ENCODE data around the gene DTWD2.

DTWD2 gene

DNA sequence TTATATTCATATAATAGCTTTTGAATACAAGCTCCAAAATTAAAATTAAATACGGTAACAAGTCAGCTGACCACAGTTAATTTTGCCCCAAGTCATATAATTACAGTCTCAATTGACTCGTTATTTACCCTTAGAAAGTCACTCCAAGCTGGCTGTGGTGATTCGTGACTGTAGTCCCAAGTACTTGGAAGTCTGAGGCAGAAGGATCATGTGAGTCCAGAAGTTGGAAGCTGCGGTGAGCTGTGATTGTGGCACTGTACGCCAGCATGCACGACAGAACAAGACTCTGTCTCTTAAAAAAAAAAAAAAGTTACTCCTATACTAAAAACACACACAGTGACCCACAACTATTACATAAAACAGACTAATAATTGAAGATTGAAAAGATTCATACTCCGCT, 31.6 kb upstream of the DTWD2 start:
- ChIA-PET CTCF (interaction anchor here (1.0 kb wide), 1 partner anchor 32 kb away, joined by 4 read pairs; no protein-coding TSS in a partner anchor), POLR2A (no interaction called here)
- DNase-seq (ENCODE audit: extremely low spot score), result no peak

DNA sequence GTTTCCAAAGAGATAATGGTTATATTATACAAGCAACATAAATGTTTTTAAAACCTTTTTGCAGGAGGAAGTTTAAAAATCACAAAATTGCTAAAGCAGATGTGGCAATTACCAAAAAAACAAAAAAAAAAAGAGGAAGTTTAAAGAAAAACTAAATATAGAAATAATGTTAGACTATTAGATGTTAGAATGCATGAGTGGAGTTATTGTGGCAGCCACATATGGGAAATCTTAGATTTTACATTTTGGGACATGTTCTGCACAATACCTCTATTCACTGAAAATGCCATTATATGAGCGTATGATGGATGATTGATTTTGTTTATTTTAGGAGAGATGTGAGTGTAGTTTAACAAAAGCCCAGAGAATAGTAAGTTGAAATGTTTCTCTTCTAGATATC, 31.2 kb upstream of the DTWD2 start:
- DNase-seq (ENCODE audit: extremely low spot score), result no peak
- TF ChIP-seq PKNOX1 (IDR thresholded peaks at IDR 0.05), result no peak
- no peak for TF ChIP-seq SUZ12 (IDR thresholded peaks at IDR 0.05)
- TF ChIP-seq NFRKB (IDR thresholded peaks at IDR 0.05), result no peak
- TF ChIP-seq CTBP1 (IDR thresholded peaks at IDR 0.05; ENCODE audit: borderline replicate concordance), result no peak
- TF ChIP-seq FOXK2 (IDR thresholded peaks at IDR 0.05), result no peak
- no peak for TF ChIP-seq SP1 (IDR thresholded peaks at IDR 0.05)
- no peak for TF ChIP-seq FOXM1 (IDR thresholded peaks at IDR 0.05; ENCODE audit: borderline replicate concordance)
- TF ChIP-seq ARNT (IDR thresholded peaks at IDR 0.05), result no peak
- TF ChIP-seq L3MBTL2 (conservative IDR thresholded peaks at IDR 0.05), result no peak

More for the DNA sequence above, 31.6 kb upstream of the DTWD2 start:
- TF ChIP-seq BHLHE40 (IDR thresholded peaks at IDR 0.05; ENCODE audit: borderline replicate concordance), result no peak

DNA sequence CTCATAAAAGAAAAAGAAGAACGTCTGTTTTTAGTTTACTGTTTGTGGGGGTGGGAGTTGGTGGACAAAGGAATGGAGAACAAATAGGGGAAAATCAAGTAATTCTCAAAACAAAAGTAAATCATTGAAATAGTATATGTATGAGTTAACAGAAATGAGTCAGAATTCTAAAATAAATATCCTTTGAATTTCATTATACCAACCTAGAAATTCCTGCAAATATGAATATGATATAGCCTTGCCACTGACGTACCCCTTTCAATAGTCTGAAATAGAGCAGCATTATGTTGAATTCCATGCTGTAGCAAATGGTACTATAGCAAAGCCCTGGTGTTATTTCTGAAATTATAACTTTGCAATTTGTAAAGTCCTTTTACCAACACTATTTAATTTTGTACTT, 29.6 kb upstream of the DTWD2 start:
- DNase-seq (ENCODE audit: extremely low spot score), result no peak
- CTCF ChIA-PET, result no interaction called here
- POLR2A ChIA-PET, result no interaction called here
- TF ChIP-seq L3MBTL2 (conservative IDR thresholded peaks at IDR 0.05), result no peak

More for the DNA sequence above, 31.2 kb upstream of the DTWD2 start:
- ChIA-PET POLR2A (no interaction called here), CTCF (no interaction called here)

- TF ChIP-seq ZNF384 (IDR thresholded peaks at IDR 0.05) (no peak), ARNT (IDR thresholded peaks at IDR 0.05) (no peak), CTBP1 (IDR thresholded peaks at IDR 0.05; ENCODE audit: borderline replicate concordance) (no peak), TARDBP (IDR thresholded peaks at IDR 0.05) (no peak), PKNOX1 (IDR thresholded peaks at IDR 0.05) (no peak), L3MBTL2 (conservative IDR thresholded peaks at IDR 0.05) (no peak), ELF4 (IDR thresholded peaks at IDR 0.05) (no peak)
- ChIA-PET CTCF (no interaction called here), POLR2A (no interaction called here)
- no peak for DNase-seq (ENCODE audit: extremely low spot score)
Measured at GRCh38 chr5:119016125-119016774, 27.9 kb upstream of the DTWD2 start.

GRCh38 chr5:119011186-119011585, 22.8 kb upstream of the DTWD2 start:
- ChIA-PET CTCF (no interaction called here), POLR2A (interaction anchor here (1.2 kb wide), 1 partner anchor 23 kb away, joined by 3 read pairs; the partner anchor contains the start of gene DTWD2)
- no peak for DNase-seq (ENCODE audit: extremely low spot score)
- TF ChIP-seq ZNF384 (IDR thresholded peaks at IDR 0.05) (no peak), LEF1 (IDR thresholded peaks at IDR 0.05; ENCODE audit: borderline replicate concordance) (no peak), NFRKB (IDR thresholded peaks at IDR 0.05) (no peak), ARNT (IDR thresholded peaks at IDR 0.05) (no peak), ELF4 (IDR thresholded peaks at IDR 0.05) (no peak), HDGF (IDR thresholded peaks at IDR 0.05; ENCODE audit: borderline replicate concordance) (no peak), SP1 (IDR thresholded peaks at IDR 0.05) (no peak), BHLHE40 (IDR thresholded peaks at IDR 0.05; ENCODE audit: borderline replicate concordance) (no peak), TARDBP (IDR thresholded peaks at IDR 0.05) (no peak), CTBP1 (IDR thresholded peaks at IDR 0.05; ENCODE audit: borderline replicate concordance) (no peak)

- TF ChIP-seq SP1 (IDR thresholded peaks at IDR 0.05), result no peak
- TF ChIP-seq NFRKB (IDR thresholded peaks at IDR 0.05), result no peak
- TF ChIP-seq HDGF (IDR thresholded peaks at IDR 0.05; ENCODE audit: borderline replicate concordance), result no peak
- TF ChIP-seq FOXK2 (IDR thresholded peaks at IDR 0.05), result no peak
- TF ChIP-seq FOXM1 (IDR thresholded peaks at IDR 0.05; ENCODE audit: borderline replicate concordance), result no peak
- no peak for TF ChIP-seq ELF4 (IDR thresholded peaks at IDR 0.05)
- no peak for TF ChIP-seq ARNT (IDR thresholded peaks at IDR 0.05)
- TF ChIP-seq ZNF384 (IDR thresholded peaks at IDR 0.05), result no peak
- TF ChIP-seq BHLHE40 (IDR thresholded peaks at IDR 0.05; ENCODE audit: borderline replicate concordance), result no peak
- no peak for TF ChIP-seq SUZ12 (IDR thresholded peaks at IDR 0.05)
- TF ChIP-seq FOXA1 (IDR thresholded peaks at IDR 0.05), result no peak
- TF ChIP-seq L3MBTL2 (conservative IDR thresholded peaks at IDR 0.05), result no peak
- no peak for TF ChIP-seq PKNOX1 (IDR thresholded peaks at IDR 0.05)
- TF ChIP-seq LEF1 (IDR thresholded peaks at IDR 0.05; ENCODE audit: borderline replicate concordance), result no peak
- no peak for TF ChIP-seq CTBP1 (IDR thresholded peaks at IDR 0.05; ENCODE audit: borderline replicate concordance)
- TF ChIP-seq TARDBP (IDR thresholded peaks at IDR 0.05), result no peak
- CTCF ChIA-PET, result no interaction called here
- no peak for DNase-seq (ENCODE audit: extremely low spot score)
- POLR2A ChIA-PET, result no interaction called here
Measured at GRCh38 chr5:119010206-119010605, 21.9 kb upstream of the DTWD2 start.

DNA sequence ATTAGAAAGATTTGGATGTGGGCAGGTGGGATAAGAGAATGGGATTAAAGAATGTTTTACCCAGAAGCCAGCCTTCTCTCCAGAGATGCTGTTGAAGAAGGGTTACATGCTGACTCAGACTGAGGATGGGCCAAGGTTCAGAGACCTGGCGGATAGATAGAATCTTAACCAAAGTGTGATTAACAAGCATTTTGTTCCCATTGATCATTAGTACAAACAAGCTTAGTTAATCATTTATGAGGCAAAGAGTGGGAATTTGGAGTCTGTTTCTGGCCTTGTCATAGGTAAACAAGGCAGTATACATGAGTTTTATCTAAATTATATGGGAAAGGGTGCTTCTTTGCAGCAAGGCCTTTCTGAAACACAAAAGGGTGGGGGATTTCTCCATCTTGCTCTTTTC, 20.8 kb upstream of the DTWD2 start:
- ChIA-PET CTCF (no interaction called here), POLR2A (no interaction called here)
- no peak for TF ChIP-seq ARNT (IDR thresholded peaks at IDR 0.05)
- TF ChIP-seq PKNOX1 (IDR thresholded peaks at IDR 0.05), result no peak
- no peak for TF ChIP-seq SP1 (IDR thresholded peaks at IDR 0.05)
- TF ChIP-seq BHLHE40 (IDR thresholded peaks at IDR 0.05; ENCODE audit: borderline replicate concordance), result no peak
- TF ChIP-seq HDGF (IDR thresholded peaks at IDR 0.05; ENCODE audit: borderline replicate concordance), result no peak
- TF ChIP-seq FOXK2 (IDR thresholded peaks at IDR 0.05), result no peak
- no peak for TF ChIP-seq ZNF384 (IDR thresholded peaks at IDR 0.05)
- TF ChIP-seq TARDBP (IDR thresholded peaks at IDR 0.05), result no peak
- TF ChIP-seq FOXM1 (IDR thresholded peaks at IDR 0.05; ENCODE audit: borderline replicate concordance), result no peak
- TF ChIP-seq FOXA1 (IDR thresholded peaks at IDR 0.05), result no peak
- TF ChIP-seq CTBP1 (IDR thresholded peaks at IDR 0.05; ENCODE audit: borderline replicate concordance), result no peak
- no peak for TF ChIP-seq SUZ12 (IDR thresholded peaks at IDR 0.05)
- no peak for TF ChIP-seq L3MBTL2 (conservative IDR thresholded peaks at IDR 0.05)
- TF ChIP-seq LEF1 (IDR thresholded peaks at IDR 0.05; ENCODE audit: borderline replicate concordance), result no peak
- no peak for TF ChIP-seq NFRKB (IDR thresholded peaks at IDR 0.05)
- TF ChIP-seq ELF4 (IDR thresholded peaks at IDR 0.05), result no peak
- no peak for DNase-seq (ENCODE audit: extremely low spot score)

Measured in HEK293T (cell line).